Large intestine (tissue), 3 donors: ENCODE results near the gene TSPAN14. TPM values are rescaled to one million over a fixed set of nuclear protein-coding genes. Genes with fewer than 3 reads are reported as not detected.
"Not testable (repeated sequence)": the region's sequence is repeated elsewhere in the genome, so short reads cannot be mapped to it uniquely, and the experiment has no call there.

Experiments
- DNase-seq, 2 donors: peaks; one replicate each; pipeline versions ENCODE4 v3.0.0 to v3.0.0-alpha.2; 2013
- H3K27ac ChIP-seq: one replicate; pipeline ENCODE4 v1.5.1; 2013; ENCODE audit warnings: low read length
- H3K27me3 ChIP-seq: 2 replicates; pipeline ENCODE4 v1.6.1; 2013; ENCODE audit warnings: low read length; ENCODE audit not compliant: control insufficient read depth, insufficient read depth
- H3K36me3 ChIP-seq: 2 replicates; pipeline ENCODE4 v1.6.1; 2013; ENCODE audit warnings: low read length; ENCODE audit not compliant: control insufficient read depth, insufficient read depth
- H3K4me1 ChIP-seq: one replicate; pipeline ENCODE4 v1.6.1; 2013; ENCODE audit warnings: low read length; ENCODE audit not compliant: control insufficient read depth, insufficient read depth
- H3K4me3 ChIP-seq: one replicate; pipeline ENCODE4 v1.5.1; 2013; ENCODE audit warnings: low read length
- H3K9me3 ChIP-seq: one replicate; pipeline ENCODE4 v1.6.1; 2013; ENCODE audit warnings: mild to moderate bottlenecking, low read depth, low read length, moderate library complexity; ENCODE audit not compliant: control insufficient read depth
- WGBS: methylation state at CpG from one replicate; pipeline ENCODE4 v1.1.5; 2013; ENCODE audit warnings: low lambda C conversion rate; ENCODE audit not compliant: insufficient coverage; 5-methylcytosine and 5-hydroxymethylcytosine counted together
- polyA plus RNA-seq: library from polyadenylated mRNA; unstranded; fragments of 120-200 nt; gene quantifications from one replicate; pipeline ENCODE4 v1.2.1, GENCODE V29; 2013

TSPAN14 gene
- polyA plus RNA-seq, 1 donor: 64.7 TPM

DNA sequence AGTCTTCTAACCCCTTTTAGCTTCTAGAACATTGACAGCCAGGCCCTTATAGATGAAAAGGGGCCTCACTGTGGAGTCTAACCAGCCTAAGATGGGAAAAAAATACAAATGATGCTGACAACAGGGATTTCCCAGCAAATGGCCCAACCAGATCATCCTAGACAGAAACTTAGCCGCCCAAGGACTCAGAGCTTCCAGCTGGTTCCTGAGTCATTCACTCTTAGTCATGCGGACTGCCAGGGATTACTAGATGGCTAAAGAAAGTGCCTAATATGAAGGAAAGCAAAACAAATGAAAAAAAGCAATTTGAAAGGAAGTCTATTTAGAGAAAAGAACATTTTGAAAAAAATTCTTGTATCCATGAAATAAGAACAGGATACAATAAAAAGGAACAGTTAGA, 23.7 kb downstream of the TSPAN14 start:
- WGBS: 100% methylated on average over 1 of the region's 2 CpGs

DNA sequence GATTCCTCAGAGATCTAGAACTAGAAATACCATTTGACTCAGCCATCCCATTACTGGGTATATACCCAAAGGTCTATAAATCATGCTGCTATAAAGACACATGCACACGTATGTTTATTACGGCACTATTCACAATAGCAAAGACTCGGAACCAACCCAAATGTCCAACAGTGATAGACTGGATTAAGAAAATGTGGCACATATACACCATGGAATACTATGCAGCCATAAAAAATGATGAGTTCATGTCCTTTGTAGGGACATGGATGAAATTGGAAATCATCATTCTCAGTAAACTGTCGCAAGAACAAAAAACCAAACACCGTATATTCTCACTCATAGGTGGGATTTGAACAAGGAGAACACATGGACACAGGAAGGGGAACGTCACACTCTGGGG, 26.3 kb downstream of the TSPAN14 start:
- H3K9me3 ChIP-seq, H3K36me3 ChIP-seq, H3K27me3 ChIP-seq, DNase-seq, H3K4me3 ChIP-seq, H3K27ac ChIP-seq, H3K4me1 ChIP-seq: not testable (repeated sequence)
- no CpG with 5 or more reads among the region's 6 CpGs for WGBS

More for the DNA sequence above, 23.7 kb downstream of the TSPAN14 start:
- Histone ChIP-seq H3K4me3 (no peak overlapping the region), H3K4me1 (peaks cover 4% of the 10 kb centered on the region), H3K27ac (no peak overlapping the region), H3K9me3 (peaks cover 6% of the 10 kb centered on the region), H3K27me3 (no peaks in the 10 kb centered on the region), H3K36me3 (peaks cover 13% of the 10 kb centered on the region)
- DNase-seq: no peak

DNA sequence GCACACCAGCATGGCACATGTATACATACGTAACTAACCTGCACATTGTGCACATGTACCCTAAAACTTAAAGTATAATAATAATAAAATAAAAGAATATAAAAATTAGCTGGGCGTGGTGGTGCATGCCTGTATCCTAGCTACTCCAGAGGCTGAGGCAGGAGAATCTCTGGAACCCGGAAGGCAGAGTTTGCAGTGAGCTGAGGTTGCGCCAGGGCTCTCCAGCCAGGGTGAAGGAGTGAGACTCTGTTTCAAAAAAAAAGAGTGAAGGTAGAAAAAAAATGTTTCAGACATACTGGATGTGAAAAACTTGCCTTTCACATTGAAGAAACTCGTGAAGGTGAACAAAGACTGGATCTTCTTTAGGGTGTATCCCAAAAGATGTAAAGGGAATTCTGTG, 26.7 kb downstream of the TSPAN14 start:
- Histone ChIP-seq H3K9me3 (peaks cover 6% of the 10 kb centered on the region), H3K4me1 (no peaks in the 10 kb centered on the region), H3K27me3 (no peaks in the 10 kb centered on the region), H3K4me3 (no peak overlapping the region), H3K36me3 (peaks cover 7% of the 10 kb centered on the region), H3K27ac (no peak overlapping the region)
- DNase-seq: no peak
- WGBS: 88% methylated on average over 2 of the region's 5 CpGs

DNA sequence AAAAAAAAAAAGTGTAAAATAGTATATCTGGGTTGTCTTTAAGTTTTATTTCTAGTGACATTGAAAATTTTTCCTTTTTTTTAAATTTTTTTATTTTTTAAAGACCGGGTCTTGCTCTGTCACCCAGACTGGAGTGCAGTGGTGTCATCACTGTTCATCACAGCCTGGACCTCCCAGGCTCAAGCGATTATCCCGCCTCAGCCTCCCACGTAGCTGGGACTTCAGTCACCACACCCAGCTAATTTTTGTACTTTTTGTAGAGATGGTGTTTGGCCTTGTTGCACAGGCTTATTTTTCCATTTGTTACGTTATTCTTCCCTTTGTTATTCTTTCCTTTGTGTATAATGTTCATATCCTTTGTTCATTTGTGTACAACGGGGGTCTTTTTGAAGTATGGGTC, 30.1 kb downstream of the TSPAN14 start:
- Histone ChIP-seq H3K36me3 (peaks cover 5% of the 10 kb centered on the region), H3K9me3 (no peaks in the 10 kb centered on the region), H3K27ac (no peak overlapping the region), H3K4me3 (no peak overlapping the region), H3K27me3 (no peaks in the 10 kb centered on the region), H3K4me1 (no peaks in the 10 kb centered on the region)
- 92% methylated on average over 1 of the region's 6 CpGs for WGBS
- DNase-seq: no peak

DNA sequence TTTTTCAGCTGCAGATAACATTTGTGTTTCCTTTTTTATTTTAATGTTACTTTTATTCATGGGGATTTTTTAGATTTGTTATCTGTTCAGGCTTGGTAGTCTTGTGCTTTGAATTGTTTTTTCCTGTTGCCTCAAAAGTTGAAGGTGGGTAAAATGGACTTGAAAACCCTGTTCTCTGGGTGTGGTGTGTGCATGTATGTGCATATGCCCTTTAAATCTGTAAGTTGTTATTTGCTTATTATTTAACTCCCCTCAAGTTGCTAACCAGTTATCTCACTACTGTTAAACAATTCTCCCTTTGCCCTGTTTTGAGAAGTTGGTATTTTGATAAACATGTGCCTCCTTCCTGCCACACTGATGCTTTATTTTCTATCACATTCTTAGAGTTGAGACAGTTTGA, 30.6 kb downstream of the TSPAN14 start:
- DNase-seq: no peak
- H3K4me1 ChIP-seq: no peaks in the 10 kb centered on the region
- no peaks in the 10 kb centered on the region for H3K27me3 ChIP-seq
- peaks cover 9% of the 10 kb centered on the region for H3K36me3 ChIP-seq
- H3K9me3 ChIP-seq: no peaks in the 10 kb centered on the region
- H3K27ac ChIP-seq: no peak overlapping the region
- no peak overlapping the region for H3K4me3 ChIP-seq

DNA sequence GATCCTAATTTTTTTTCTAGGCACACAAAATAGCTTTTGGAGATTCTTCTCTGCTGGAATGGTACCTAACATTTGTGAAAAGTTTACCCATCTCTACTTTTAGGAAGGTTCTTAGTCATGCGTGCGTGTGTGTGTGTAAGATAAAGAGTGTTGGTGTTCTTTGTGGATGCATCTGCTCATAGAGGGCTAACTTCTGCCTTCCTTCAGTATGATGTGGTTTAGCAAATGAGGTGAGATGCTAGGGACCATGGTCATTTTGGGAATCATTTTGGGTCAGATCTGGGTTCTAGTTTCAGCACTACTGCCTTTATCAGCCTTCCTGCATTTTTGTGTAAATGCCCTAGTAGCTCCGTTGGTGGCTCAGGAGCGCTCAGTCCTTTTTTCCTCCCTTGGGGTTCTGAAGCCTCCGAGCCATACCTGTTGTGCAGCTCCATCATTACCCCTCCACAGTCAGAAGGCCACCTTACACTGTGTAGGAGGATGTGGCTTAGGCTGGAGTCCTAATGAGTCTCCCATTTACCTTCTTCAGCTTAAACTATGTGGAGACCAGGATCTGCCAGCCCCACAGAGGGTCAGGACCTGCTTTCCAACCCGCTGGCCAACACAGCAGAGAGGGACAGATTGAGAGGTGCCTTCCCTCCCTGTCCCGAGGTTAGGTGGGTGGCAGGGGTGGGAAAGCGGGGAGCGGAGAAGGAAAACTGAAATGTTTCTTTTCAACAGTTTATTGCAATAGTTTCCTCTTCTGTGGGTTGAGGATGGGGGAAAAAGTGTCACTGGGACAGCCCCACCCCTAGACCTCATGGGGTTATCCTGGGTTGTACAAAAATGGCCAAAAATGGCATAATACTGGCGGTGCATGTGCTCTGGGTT, 31.2 kb downstream of the TSPAN14 start:
- DNase-seq: no peak
- H3K9me3 ChIP-seq: no peaks in the 10 kb centered on the region
- H3K4me1 ChIP-seq: no peaks in the 10 kb centered on the region
- no peak overlapping the region for H3K27ac ChIP-seq
- no peak overlapping the region for H3K4me3 ChIP-seq
- no peaks in the 10 kb centered on the region for H3K27me3 ChIP-seq
- no CpG with 5 or more reads among the region's 10 CpGs for whole genome bisulfite sequencing
- peaks cover 16% of the 10 kb centered on the region for H3K36me3 ChIP-seq

DNA sequence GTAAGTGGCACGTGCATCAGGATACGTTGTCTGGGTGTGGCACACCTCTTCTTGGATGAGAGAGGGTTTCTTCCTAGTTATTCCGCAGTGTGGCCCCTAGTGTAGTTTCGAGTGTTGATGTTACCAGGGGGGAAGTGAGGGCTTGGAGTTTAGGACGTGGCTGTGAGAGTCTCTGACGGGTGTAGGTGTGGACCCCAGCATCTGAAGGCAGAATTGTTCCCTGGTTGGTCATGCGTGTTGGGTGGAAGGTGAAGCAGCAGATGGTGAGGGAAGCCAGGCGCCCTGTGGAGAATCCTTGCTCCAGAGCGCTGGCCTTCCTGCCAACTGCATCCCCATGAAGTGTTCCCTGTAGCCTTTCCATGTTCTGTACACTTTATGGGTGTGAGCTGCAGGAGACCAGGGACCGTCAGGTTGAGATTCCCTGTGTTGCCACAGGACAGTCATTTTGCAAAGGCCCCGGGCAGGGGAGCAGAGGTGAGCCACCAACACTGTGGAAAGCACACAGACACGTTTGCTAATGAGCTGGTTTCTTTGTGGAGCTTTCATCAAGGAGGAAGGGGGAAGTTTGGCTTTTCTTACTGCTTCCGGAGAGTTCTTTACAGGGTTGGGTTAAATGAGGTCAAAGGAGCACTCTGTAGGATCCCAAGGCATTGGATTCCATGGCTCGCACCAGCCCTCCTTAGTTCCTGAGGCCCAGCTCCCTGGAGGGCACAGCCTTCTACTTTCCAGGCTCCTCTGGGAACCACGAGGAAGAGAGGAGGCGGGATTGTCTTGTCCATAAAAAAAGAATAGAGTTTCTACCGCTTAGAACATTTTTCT, 32.0 kb downstream of the TSPAN14 start:
- Histone ChIP-seq H3K9me3 (no peaks in the 10 kb centered on the region), H3K27ac (no peak overlapping the region), H3K27me3 (no peaks in the 10 kb centered on the region), H3K4me1 (no peaks in the 10 kb centered on the region), H3K36me3 (peaks cover 24% of the 10 kb centered on the region), H3K4me3 (no peak overlapping the region)
- no CpG with 5 or more reads among the region's 17 CpGs for WGBS
- no peak for DNase-seq

DNA sequence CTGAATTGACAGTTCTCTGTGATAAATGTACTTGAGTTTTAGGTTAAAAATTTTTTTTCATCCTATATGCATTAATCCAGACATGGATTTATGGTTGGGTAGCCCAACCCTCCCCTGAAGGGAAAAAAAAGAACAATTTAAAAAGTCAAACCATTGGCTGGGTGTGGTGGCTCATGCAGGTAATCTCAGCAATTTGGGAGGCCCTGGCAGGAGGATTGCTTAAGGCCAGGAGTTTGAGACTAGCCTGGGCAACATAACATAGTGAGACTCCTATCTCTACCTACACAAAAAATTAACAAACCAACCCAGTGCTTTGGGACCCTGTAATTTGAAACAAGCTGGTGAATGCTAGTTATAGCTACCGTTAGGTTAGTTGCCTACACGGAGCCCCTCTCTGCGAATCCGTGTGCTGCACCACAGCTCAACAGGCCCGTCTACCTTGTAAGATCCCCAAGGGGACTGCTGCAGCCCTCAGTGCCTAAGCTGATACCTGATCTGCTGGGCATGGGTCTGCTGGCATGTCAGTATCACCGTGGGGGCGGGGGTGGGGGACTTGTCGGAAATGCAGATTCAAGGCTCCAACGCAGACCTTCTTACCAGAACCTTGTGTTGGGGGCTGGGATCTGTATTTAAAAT, 32.8 kb downstream of the TSPAN14 start:
- H3K9me3 ChIP-seq: no peaks in the 10 kb centered on the region
- peaks cover 32% of the 10 kb centered on the region for H3K36me3 ChIP-seq
- no peaks in the 10 kb centered on the region for H3K4me1 ChIP-seq
- H3K27ac ChIP-seq: no peak overlapping the region
- WGBS: no CpG with 5 or more reads among the region's 9 CpGs
- no peaks in the 10 kb centered on the region for H3K27me3 ChIP-seq
- no peak overlapping the region for H3K4me3 ChIP-seq
- no peak for DNase-seq

DNA sequence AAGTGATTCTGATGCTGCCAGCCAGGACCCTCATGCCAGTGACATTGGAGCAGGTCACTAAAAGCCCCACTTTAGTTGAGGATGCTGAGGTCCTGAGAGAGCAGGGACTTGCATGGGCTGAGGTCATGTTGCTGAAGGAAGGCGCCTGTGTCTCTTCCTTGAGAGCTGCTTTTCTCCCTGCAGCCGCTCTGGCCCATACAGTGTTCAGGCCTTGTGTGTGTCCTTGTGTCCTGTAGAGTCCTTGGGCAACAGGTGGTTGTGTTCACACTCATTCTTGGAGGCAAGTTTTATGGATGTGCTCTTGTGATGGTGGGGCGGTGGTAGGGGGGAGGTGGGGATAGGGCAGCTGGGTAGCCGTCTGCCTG, 33.3 kb downstream of the TSPAN14 start:
- no peaks in the 10 kb centered on the region for H3K4me1 ChIP-seq
- WGBS: no CpG with 5 or more reads among the region's 4 CpGs
- H3K4me3 ChIP-seq: no peak overlapping the region
- no peak overlapping the region for H3K27ac ChIP-seq
- no peaks in the 10 kb centered on the region for H3K27me3 ChIP-seq
- no peak for DNase-seq
- H3K9me3 ChIP-seq: no peaks in the 10 kb centered on the region
- H3K36me3 ChIP-seq: peaks cover 32% of the 10 kb centered on the region

DNA sequence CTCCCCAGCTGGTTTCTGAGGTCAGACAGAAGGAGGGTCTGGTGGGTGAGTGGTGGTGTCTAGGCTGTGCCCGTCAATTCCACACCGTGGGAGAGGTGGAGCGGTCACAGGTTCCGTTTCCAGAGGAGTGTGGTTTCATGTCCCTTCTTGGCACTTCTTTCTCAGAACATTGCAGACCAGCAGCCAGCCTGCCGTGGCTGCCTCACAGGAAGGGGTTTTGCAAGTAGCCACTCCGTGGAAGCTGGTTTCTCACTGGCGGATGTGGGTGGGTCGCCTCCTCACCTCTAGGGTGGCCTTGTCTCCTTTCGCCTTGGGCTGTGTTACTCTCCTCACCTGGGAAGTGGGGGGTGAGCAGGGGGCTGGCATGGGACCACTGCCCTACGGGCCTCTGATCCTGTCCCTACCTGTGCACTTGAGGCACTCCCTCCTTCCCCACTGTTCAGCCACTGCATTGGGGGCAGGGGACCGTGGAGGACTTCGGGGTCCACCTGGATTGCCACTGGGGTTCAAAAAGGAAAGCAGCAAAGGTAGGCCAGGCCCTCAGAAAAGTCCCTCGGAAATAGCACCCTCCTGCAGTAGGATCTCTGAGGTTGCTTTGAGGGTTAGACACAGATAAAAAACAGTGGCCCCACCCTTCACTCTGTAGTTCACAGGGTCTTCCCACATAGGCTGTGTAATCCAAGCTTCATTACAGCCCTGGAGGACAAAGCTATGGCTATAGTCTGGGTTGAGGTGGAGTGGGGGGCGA, 33.9 kb downstream of the TSPAN14 start:
- DNase-seq: no peak
- H3K4me1 ChIP-seq: no peaks in the 10 kb centered on the region
- peaks cover 34% of the 10 kb centered on the region for H3K36me3 ChIP-seq
- no peak overlapping the region for H3K4me3 ChIP-seq
- H3K9me3 ChIP-seq: no peaks in the 10 kb centered on the region
- no CpG with 5 or more reads among the region's 14 CpGs for WGBS
- H3K27ac ChIP-seq: no peak overlapping the region
- no peaks in the 10 kb centered on the region for H3K27me3 ChIP-seq
